Measurements from ENCODE around the gene EFCAB7.

EFCAB7 gene

GRCh38 chr1:63516629-63517028 lies 6.7 kb upstream of the EFCAB7 start:
- Histone ChIP-seq H3K9me3 (no peaks in the 10 kb centered on the region), H3K4me1 (ENCODE audit: control insufficient read depth in 1 of 2, insufficient read depth in 1 of 2, low read depth in 1 of 2, low read length in 1 of 2) (no peaks in the 10 kb centered on the region), H3K4me3 (ENCODE audit: low read depth in 1 of 2, low read length in 1 of 2) (no peak overlapping the region), H3K27ac (no peak overlapping the region), H3K27me3 (no peaks in the 10 kb centered on the region), H3K36me3 (no peaks in the 10 kb centered on the region)
- TF ChIP-seq, protein P1, sequence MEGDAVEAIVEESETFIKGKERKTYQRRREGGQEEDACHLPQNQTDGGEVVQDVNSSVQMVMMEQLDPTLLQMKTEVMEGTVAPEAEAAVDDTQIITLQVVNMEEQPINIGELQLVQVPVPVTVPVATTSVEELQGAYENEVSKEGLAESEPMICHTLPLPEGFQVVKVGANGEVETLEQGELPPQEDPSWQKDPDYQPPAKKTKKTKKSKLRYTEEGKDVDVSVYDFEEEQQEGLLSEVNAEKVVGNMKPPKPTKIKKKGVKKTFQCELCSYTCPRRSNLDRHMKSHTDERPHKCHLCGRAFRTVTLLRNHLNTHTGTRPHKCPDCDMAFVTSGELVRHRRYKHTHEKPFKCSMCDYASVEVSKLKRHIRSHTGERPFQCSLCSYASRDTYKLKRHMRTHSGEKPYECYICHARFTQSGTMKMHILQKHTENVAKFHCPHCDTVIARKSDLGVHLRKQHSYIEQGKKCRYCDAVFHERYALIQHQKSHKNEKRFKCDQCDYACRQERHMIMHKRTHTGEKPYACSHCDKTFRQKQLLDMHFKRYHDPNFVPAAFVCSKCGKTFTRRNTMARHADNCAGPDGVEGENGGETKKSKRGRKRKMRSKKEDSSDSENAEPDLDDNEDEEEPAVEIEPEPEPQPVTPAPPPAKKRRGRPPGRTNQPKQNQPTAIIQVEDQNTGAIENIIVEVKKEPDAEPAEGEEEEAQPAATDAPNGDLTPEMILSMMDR (IDR thresholded peaks at IDR 0.05) = no peak

- peaks cover 15 to 18% of the 10 kb centered on the region in 2 experiments for H3K4me1 ChIP-seq (ENCODE audit: control insufficient read depth in 1 of 2, insufficient read depth in 1 of 2, low read depth in 1 of 2, low read length in 1 of 2)
Observed at GRCh38 chr1:63523738-63524137, 413 bp downstream of the EFCAB7 start.

DNA sequence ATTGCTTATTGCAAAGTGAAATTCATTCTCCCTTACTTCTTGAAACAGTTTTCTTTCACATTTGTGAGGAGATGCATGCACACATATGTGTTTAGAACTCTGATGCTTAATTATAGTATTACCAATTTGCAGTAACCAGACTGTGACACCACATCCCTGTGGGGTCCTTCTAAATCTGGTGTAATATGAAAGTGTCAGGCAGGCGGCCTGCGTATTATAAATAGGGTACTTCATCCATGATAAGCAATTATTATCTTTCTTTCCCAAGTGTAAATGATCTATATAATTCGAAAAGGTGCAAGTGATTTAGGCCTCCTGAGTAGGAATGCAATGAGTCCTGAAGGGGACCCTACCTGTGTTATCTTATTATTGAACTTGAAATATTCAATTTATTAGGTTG lies 876 bp downstream of the EFCAB7 start:
- TF ChIP-seq, protein P1 (IDR thresholded peaks at IDR 0.05) = no peak
- no peaks in the 10 kb centered on the region for H3K9me3 ChIP-seq
- no peaks in the 10 kb centered on the region for H3K27me3 ChIP-seq
- peak overlapping the region; percentile 92 for H3K27ac ChIP-seq
- no peaks in the 10 kb centered on the region for H3K36me3 ChIP-seq
- peak overlapping the region; percentile 70 to 78 for H3K4me3 ChIP-seq (ENCODE audit: low read depth in 1 of 2, low read length in 1 of 2)
- peaks cover 15 to 18% of the 10 kb centered on the region in 2 experiments for H3K4me1 ChIP-seq (ENCODE audit: control insufficient read depth in 1 of 2, insufficient read depth in 1 of 2, low read depth in 1 of 2, low read length in 1 of 2)

More at GRCh38 chr1:63523738-63524137, 413 bp downstream of the EFCAB7 start:
- Histone ChIP-seq H3K36me3 (no peaks in the 10 kb centered on the region), H3K9me3 (no peaks in the 10 kb centered on the region), H3K27ac (peak overlapping the region; percentile 92), H3K27me3 (no peaks in the 10 kb centered on the region), H3K4me3 (ENCODE audit: low read depth in 1 of 2, low read length in 1 of 2) (peak overlapping the region; percentile 70 to 78)
- TF ChIP-seq, protein P1 (IDR thresholded peaks at IDR 0.05) = no peak

DNA sequence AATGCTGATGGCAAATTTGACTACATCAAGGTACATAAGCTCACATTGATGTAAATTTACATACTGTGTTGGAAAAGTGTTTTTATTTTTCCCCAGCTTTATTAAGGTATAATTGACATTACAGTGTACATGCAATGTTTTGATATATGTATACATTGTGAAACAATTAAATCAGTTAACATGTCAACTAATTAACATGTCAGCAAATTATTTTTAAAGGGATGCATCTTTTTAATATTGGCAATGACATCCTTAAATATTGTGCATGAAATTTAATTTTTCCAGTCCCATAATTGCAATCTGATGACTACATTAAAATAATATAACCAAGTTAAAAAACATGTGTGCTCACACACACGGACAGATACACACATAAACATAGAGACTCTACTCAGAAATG lies 9.4 kb downstream of the EFCAB7 start:
- TF ChIP-seq, protein P1 (IDR thresholded peaks at IDR 0.05) = no peak
- Histone ChIP-seq H3K27me3 (no peaks in the 10 kb centered on the region), H3K4me3 (ENCODE audit: low read depth in 1 of 2, low read length in 1 of 2) (no peak overlapping the region), H3K4me1 (ENCODE audit: control insufficient read depth in 1 of 2, insufficient read depth in 1 of 2, low read depth in 1 of 2, low read length in 1 of 2) (no peaks in the 10 kb centered on the region), H3K36me3 (no peaks in the 10 kb centered on the region), H3K27ac (no peak overlapping the region), H3K9me3 (no peaks in the 10 kb centered on the region)

DNA sequence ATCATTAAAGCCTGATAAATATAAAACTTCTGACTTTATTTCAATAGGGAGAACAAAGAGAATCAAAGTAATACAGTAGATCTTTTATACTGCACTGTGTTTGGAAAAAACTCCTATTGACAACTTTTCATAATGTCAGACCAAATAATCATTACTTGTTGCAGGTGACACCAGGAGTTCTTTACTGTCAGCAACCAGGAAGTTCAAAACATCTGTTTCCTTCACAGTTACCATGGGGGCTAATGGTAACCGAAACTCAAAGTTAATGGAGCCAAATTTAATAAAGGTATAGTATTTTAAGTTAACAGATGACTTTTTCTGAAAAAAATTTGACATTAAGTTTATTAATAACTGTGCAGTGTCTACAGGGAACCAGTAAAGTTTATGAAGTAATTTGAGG lies 10.6 kb downstream of the EFCAB7 start:
- Histone ChIP-seq H3K4me1 (ENCODE audit: control insufficient read depth in 1 of 2, insufficient read depth in 1 of 2, low read depth in 1 of 2, low read length in 1 of 2) (no peaks in the 10 kb centered on the region), H3K27ac (no peak overlapping the region), H3K27me3 (no peaks in the 10 kb centered on the region), H3K36me3 (no peaks in the 10 kb centered on the region), H3K4me3 (ENCODE audit: low read depth in 1 of 2, low read length in 1 of 2) (no peak overlapping the region), H3K9me3 (no peaks in the 10 kb centered on the region)
- TF ChIP-seq, protein P1 (IDR thresholded peaks at IDR 0.05) = no peak

DNA sequence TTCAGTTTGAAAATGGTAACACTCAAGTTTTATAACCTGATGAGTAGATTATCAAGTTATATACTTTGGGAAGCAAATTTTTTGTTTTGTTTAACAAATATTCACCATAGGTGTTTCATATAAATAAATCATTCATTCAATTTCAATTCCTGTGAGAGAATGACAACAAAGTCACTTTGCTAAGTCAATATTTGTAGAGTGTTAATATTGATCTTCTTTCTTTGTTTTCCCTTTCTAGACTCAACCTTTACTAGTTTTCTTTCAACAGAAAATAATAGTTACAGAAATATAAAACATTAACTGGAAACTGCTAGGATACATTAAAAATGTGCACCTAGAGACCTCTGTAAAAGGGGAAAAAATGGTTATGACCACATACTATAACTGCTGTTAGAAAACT lies 11.1 kb downstream of the EFCAB7 start:
- Histone ChIP-seq H3K36me3 (no peaks in the 10 kb centered on the region), H3K9me3 (no peaks in the 10 kb centered on the region), H3K4me3 (ENCODE audit: low read depth in 1 of 2, low read length in 1 of 2) (no peak overlapping the region), H3K4me1 (ENCODE audit: control insufficient read depth in 1 of 2, insufficient read depth in 1 of 2, low read depth in 1 of 2, low read length in 1 of 2) (no peaks in the 10 kb centered on the region), H3K27ac (no peak overlapping the region), H3K27me3 (no peaks in the 10 kb centered on the region)
- TF ChIP-seq, protein P1 (IDR thresholded peaks at IDR 0.05) = no peak

All from neutrophil (primary cell).